Breast epithelium (tissue), 3 donors: Measurements from ENCODE around the gene PRDX1.

ENCODE experiments used
- CTCF ChIP-seq, 3 donors: fragments of 450-650 bp; IDR thresholded peaks; one replicate each; pipeline ENCODE4 v1.5.1; 2016 to 2017; ENCODE audit warnings: antibody characterized with exemption in 3 of 3, mild to moderate bottlenecking in 3 of 3, moderate library complexity in 3 of 3
- POLR2A ChIP-seq: fragments of 450-650 bp; IDR thresholded peaks from one replicate; pipeline ENCODE4 v1.6.1; 2016; ENCODE audit warnings: antibody characterized with exemption, mild to moderate bottlenecking, moderate library complexity

DNA sequence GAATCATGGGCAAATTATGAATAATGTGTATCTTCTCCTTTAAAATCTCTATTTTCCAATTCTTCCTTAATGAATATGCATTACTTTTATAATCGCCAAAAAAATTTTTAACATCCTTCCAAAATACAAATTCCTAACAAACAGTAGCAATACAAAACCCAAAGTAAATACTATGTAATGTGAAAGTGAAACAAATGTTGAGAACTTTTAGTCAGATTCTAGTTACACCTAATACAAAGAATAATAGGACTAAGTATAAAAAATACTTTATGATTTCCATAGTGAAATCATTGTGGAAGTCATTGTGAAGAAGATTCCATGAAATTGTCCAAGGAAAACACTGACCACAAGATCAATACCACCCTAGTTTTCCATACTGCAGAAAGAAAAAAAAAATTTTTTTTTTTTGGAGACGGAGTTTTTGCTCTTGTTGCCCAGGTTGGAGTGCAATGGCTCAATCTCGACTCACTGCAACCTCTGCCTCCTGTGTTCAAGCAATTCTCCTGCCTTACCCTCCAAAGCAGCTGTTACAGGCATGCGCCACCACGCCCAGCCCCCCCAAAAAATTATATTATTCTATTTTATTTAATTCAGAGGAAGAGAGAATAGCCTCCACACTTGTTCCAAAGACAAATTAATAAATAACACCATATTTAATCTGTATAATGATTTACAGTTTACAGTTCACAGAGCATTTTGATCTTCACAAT, 42.5 kb downstream of the PRDX1 start:
- TF ChIP-seq POLR2A (no peak), CTCF (IDR thresholded peaks at IDR 0.05) (no peak)
